NCI-H2196 treated with DMSO at 0.1 percent for 48 hours (cell line): ENCODE results near the gene NAA16.
"Not testable (repeated sequence)": the region's sequence is repeated elsewhere in the genome, so short reads cannot be mapped to it uniquely, and the experiment has no call there.

Experiments
- DNase-seq: peaks from one replicate; lab custom pipeline; 2025; ENCODE audit not compliant: unreplicated experiment; lab: John Stamatoyannopoulos, UW

NAA16 gene

DNA sequence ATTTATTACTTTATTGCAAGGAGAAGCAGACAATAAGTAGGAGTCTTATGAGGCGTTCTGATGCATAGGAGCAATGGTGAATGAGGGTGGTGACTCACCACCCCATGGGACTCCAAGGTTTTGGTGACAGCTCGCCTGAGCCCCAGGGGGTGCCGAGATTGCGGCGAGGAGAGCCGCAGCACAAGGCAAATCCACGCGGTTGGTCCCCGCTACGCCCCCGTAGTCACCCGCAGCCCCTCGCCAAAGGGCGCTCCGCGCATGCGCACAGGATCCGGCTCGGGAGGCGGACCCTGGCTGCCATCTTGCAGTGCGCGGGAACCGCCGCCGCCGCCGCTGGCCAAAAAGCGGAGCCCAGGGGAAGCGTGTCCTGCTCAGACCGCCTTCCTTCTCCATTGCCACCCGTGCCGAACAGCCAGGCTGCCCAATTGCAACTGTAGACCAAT is at the start of gene NAA16:
Gene NAA16 (plus strand): TSS at position 305 of the 443 bp plus-strand sequence. CDS start 262 bp downstream, outside the sequence.
- DNase-seq, result peak; percentile 33

DNA sequence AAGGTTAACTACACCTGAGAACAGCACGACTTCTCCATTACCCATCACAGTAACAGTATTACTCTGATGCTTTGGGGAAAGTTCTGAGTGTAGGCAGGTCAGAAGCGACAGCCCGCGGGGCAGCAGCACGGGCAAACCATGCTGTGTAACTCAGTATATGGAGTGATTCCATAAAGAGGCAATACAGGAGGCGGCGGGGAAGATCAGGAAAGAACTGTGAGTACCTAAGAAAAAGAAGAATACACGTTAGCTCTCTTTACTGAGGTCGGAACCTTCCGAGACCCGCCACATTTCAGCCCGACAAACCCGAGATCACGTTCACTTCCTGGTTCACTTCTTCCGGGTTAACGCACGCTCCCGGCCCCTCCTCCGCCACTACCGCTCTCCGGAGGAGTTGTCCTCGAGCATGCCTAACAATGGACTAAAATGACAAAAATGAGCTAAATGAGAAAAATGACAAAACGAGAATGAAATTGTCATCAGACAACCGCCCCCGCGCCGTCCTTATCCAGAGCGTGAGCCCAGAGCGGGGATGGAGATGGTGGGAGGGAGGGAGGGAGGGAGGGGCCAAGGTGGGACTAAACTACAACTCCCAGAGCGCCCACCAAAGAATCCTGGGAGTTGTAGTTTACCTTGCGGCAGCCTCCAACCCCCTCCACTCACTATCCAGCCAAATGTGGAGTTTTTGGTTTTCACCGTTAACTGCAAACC is 47.7 kb upstream of the NAA16 start, which contains the start of gene MTRF1:
Gene MTRF1 (minus strand): TSS at position 316 of the 711 bp plus-strand sequence. CDS start 2,669 bp downstream, outside the sequence.
- peak; percentile 37 for DNase-seq

DNA sequence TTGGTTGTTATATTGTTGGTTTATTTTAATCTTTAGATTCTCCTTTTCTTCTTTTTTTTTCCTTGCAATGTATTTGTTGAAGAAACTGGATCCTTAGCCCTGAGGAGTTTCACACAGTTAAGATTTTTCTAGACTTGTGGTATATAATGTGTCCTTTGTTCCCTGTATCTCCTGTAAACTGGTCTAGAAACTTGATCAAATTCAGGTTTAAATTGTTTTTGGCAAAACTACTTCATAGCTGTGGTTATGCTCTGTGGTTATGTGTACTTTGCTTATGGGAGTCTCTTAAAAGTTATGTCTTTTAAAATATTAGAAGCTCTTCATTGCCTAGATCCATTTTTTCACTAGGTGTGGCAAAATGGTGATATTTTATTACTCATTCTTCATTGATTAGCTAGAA is 44.0 kb upstream of the NAA16 start:
- no peak for DNase-seq

DNA sequence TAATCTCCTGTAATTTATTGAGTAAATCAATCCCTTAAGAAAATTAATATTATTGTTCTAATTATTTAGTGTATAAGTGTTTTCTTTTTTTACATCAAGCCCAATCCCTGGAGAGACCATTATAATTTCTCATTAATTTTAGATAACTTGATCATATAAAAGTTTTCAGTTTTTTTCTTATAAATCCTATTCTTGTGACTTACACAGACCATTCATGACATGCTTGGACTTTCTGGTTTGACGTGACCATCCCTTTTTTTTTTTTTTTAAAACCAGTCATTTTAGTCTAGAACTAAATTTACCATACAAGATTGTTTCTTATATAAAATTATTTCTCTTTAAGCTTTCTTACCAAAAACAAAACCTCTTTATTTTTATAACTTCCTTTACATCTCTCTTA is 42.3 kb upstream of the NAA16 start:
- no peak for DNase-seq

DNA sequence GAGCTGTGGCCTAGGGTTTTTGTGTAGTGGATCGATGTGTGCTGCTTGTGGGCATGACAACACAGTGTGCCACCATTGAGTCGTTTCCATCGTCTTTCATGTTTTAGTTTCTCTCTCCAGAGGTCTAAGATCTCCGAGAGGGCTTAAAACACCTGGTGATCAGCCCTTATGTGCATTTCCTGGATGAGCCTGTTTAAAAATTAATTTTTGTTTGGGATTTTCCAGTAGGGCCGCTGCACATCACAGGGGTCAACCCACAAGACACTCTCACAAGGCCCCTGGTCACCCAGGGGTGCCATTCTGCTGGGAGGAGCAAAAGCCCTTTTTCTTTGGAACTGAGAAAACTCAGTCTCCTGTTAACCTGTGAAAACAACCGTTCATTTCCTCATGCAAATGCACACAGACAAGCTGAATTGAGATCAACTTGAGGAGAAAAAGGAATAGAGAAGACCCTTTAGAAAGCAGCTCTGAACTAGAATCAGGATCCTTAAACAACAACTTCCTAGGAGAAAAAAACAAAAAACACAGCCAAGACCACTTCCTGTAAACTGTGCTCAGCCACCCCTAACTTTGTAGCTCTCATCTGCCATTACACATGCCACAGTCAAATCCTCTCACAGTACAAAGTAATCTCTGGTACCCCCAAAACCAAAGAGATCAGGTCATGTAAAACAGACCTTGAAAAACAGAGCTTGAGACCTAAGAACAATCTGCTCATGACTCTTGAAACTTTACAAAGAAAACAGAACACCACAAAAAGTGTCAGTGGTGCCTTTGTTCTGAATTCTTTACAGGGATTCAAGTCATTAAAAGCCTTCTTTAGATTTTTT is 39.4 kb upstream of the NAA16 start:
- no peak for DNase-seq

DNA sequence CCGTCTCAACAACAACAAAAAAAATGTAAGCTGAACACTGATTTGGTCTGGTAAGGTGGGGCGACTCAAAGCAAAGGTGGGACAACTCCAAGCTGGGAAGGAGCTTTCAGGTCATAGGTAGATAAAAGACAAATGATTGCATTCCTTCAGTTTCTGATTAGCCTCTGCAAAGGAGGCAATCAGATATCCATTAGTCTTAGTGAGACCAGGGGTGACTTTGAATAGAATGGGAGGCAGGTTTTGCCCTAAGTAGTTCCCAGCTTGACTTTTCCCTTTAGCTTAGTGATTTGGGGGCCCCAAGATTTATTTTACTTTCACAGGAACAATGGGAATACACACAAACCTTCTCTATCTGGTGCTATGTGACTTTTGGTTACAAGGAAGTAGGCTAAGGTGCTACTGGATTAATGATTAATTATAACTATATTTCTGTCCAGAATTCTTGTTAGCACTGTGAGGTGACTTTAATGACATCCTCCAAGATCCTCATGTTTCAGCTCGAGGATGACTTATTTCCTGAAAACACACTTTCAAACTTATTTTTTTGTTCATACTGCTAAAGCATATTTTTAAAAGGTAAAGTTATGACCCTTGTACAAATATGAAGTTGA is 37.1 kb upstream of the NAA16 start:
- no peak for DNase-seq

DNA sequence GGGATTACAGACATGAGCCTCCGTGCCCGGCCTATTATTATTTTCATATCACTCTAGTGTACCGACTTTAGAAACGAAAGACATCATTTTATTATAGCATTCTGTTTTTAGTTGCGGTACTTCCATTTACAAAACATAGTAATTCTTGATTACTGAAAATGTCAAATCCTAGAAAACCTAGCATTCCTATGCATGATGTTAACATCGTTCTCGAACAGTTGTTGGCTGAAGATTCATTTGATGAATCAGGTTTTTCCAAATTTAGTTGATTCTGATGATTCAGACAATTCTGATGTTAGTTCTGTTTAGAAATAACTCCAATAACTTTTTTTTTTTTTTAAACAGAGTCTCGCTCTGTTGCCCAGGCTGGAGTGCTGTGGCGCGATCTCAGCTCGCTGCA is 36.2 kb upstream of the NAA16 start:
- DNase-seq, result no peak

DNA sequence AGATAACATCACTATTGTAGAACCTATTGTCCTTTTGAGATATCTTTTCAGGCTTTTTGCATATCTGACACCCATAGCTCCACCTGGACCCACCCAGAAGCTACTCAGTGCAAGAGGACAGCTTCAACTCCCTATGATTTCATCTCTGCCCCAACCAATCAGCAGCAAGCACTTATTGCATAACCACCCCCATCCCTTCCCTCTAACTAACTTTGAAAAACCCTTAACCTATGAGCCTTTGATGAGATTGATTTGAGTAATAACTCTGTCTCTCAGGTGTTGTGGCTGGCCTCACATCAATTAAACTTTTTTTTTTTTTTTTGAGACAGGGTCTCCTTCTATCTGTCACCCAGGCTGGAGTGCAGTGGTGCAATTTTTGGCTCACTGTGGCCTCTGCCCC is 34.2 kb upstream of the NAA16 start:
- DNase-seq, result no peak

DNA sequence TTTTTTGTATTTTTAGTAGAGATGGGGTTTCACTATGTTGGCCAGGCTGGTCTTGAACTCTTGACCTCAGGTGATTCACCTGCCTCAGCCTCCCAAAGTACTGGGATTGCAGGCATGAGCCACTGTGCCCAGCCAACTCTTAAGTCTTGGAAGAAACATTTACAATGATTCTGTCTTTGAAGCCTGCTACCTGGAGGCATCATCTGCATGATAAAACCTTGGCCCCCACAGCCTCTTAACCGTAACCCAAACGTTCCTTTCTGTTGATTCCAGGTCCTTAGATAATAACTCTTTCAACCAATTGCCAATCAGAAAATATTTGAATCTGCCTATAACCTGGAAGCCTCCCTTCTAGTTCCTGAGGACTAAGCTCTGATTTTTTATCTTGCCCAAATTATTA is 31.9 kb upstream of the NAA16 start:
- DNase-seq, result not testable (repeated sequence)

DNA sequence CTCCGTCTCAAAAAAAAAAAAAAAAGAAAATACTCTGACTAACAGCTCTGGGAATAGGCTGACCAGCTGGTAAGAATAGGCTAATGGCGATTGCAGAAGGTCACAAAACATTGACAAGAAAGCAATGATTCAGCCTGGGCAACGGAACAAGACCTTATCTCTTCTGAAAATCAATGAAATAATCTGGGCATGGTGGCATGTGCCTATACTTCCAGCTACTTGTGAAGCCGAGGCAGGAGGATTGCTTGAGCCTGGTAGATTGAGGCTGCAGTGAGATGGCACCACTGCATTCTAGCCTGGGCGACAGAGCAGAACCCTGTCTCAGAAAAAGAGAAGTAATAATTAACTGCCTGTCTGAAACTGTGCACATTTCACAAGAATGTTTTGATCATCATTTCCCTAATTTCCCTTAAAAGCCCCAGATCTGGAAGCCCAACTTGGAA is 28.9 kb upstream of the NAA16 start:
- no peak for DNase-seq

DNA sequence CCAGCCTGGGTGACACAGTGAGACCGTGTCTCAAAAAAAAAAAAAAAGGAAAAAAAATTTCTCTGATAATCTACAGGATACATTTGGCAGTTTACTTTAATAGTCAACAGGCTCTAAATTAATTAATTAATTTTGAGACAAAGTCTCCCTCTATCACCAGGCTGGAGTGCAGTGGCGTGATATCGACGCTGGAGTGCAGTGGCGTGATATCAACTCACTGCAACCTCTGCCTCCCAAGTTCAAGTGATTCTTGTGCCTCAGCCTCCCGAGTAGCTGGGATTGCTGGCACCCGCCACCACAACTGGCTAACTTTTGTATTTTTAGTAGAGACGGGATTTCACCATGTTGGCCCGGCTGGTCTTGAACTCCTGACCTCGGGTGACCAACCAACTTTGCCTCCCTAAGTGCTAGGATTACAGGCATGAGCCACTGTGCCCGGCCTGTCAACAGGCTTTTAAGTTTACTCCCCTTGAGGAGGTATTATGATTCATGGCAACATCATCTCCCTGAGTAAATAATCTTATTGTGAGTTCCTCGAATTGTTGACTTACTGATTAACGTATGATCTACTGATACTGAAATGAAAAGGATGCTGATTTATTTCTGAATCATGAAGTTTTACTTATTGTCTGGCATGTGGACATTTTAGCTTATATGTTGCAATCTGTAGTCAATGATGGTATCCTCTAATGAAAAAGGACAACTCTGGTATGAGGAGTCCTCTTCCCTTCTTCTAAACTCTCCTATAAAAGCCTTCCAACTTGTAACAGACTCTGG is 26.4 kb upstream of the NAA16 start:
- no peak for DNase-seq

DNA sequence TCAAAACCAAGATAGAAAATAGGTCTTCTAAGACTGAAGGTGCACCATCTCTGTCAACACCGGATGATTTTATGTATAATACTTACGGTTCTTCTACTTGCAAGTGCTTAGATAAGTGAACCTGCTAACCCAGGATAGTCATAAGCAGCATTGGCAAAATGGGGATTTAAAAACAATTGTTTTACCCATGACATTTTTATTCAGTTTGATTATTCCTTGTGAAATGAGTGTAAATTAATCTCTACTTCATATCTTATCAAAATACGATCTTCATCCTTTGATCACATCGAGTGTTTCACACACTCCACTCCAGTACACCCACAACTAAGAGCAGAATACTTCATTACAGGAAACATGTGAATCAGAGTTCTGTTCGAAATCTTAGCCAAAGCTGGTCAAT is 24.7 kb upstream of the NAA16 start:
- no peak for DNase-seq

DNA sequence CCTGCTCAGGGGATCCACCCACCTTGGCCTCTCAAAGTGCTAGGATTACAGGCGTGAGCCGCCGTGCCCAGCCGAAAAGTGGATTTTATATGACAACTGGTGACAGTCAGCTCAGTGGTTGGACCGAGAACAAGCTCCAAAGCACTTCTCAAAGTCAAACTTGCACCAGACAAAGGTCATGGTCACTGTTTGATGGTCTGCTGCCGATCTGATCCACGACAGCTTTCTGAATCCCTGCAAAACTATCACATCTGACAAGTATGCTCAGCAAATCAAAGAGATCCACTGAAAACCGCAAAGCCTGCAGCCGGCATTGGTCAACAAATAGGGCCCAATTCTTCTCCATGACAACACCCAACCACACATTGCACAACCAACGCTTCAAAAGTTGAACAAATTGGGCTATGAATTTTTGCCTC is 21.6 kb upstream of the NAA16 start:
- DNase-seq, result no peak

DNA sequence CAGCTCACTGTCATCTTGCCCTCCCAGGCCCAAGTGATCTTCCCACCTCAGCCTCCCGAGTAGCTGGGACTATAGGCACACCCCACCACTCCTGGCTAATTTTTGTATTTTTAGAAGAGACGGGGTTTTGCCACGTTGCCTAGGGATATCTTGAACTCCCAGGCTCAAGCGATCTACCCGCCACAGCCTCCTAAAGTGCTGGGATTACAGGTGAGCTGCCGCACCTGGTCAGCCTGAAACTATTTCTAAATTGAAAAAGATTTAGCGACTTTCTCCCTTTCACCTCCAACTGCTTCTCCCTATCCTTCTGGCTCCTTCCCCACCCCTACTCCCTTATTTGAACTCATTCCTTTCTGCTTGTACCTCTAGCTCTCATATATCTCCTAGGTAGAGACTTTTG is 19.8 kb upstream of the NAA16 start:
- DNase-seq, result no peak

DNA sequence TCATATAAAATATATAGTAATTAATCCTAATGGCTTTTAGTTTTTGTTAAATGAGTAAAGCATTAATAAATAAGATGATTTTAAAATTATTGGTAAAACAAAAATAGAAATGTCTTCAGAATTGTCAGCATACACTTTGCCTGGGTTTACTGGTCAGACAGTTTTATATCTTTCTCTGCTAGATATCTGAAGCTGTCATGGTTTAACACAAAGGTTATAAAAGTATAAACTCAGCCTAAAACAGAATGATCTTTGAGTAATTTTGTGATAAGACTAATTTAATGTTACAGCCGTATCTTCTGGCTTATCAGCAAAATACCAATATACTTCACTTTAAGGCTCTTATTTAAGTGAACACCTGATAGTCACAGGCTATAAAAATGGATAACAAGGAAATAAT is 17.8 kb upstream of the NAA16 start:
- no peak for DNase-seq

DNA sequence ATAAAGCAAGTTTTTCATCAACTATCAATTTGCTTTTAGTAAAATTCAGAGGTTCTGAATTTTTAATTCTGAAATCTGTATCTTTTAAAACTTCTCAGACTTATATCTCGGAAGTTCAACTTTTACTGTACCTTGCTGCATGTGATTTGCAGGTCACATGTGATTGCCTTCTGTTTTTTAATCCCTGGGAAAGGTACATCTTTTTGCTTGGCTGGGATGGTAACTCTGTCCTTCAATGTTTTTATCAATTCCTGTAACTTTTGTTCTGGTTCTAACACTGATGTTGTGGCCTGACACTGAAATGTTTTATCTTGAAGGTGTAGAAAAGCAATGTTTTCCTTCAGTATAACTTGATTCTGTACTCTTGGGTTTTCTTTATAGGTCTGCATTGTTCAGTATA is 16.2 kb upstream of the NAA16 start:
- DNase-seq, result no peak

DNA sequence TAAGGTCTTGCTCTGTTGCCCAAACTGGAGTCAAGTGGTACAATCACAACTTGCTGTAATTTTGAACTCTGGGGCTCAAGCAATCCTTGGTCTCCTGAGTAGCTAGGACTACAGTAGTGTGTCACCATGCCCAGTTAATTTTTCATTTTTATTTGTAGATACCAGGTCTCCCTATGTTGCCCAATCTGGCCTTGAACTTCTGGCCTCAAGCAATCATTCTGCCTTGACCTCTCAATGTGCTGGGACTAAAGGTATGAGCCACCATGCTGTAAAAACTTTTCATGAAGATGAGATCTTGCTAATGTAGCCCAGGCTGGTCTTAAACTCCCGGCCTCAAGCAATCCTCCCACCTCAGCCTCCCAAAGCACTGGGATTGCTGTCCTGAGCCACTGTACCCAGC is 15.1 kb upstream of the NAA16 start:
- DNase-seq, result no peak

DNA sequence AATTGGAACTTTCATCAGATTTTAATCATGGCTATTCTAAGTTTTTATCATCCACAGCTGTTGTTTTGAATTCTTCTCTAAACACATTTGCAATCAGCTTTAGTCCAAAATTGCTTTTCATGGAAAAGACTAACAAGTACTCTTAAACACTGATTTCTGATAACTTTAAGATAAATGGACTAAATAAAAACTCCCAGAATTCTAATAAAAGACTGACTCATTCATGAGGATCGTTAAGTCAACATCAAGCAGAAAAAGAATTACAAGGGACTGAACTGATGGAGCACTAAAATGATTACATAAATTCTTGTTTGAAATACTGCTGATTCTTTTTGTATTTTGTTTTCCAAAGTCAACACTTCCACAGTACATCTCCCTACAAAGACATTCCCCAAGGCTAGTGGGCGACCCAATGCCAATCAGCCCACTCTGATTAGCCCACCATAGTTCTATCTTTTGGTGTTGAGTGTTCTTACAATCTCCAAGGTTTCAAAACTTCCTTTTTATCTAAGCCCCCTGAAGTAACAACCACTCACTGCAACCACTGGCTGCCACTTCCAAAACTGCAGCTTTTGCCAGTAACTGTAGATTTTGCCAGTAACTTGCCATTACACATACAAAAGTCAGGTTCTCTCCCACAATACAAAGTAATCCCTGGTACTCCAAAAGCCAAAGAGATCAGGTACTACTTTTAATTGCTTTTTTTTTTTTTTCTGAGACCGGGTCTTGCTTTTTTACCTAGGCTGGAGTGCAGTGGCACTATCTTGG is 14.0 kb upstream of the NAA16 start:
- no peak for DNase-seq

DNA sequence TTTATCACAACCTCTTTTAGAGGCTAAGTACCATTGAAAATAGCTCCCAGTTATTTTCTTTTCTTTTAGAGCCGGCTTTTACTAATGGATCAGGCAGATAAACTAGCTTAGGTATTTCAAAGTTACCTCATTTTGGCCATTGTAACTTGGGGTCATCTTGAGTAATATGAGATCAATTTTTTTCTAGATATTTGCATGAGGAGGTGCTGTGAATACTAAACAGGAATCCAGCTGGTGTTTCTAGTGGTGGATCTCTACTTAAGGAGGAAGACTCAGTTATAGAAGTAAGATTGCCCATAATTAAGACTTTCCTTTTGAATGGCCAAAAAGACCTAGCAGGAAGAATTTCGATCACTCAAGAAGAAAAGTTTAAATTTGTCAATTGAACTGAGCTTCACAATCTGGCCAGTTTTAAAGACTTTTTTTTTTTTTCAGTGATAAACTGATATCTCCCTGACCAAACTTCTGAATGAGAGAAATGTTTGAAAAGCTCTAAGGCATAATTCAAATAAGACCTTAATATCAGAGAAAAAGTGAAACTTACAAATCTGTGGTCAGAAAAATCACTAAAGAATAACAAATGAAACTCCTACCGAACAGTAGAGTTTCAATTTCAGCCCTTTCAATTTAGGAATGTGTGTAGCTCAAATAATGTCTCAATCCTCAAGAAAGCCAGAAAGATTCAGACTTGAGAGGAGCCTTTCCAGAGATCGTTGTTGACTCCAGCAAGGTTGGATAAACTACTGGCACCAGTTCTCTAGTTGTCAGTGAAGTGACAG is 11.6 kb upstream of the NAA16 start:
- DNase-seq, result no peak
